ENCODE measurements around the gene RNF103. TPM values are rescaled to one million over a fixed set of nuclear protein-coding genes. Genes with fewer than 3 reads are reported as not detected.

RNF103 gene
- total and polyA plus RNA-seq, 3 donors from 2014 or later, result 48.2 to 59.7 (median 53.7) TPM

DNA sequence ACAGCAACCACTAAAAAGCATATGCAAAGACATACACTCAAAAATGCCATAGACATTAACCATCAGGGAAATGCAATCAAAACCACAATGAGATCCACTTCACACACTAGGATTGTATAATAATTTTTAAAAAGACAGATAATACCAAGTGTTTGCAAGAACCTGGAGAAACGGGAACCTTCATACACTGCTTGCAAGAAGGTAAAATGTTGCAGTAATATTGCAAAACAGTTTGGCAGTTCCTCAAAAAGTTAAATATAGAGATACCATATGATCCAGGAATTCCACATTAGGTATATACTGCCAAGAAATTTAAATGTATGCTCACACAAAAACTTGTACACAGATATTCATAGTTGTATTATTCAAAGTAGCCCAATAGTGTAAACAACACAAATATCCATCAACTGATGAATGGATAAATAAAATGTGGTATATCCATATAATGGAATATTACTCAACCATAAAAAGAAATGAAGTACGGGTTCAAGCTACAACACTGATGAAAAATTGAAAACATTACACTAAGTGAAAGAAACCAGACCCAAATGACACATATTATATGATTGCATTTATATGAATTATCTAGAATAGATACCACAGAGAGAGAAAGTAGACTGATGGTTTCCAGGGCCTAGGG lies 45.7 kb downstream of the RNF103 start:
- no peaks in the 10 kb centered on the region for H3K9me3 ChIP-seq
- H3K27ac ChIP-seq, result no peak overlapping the region
- H3K4me3 ChIP-seq, result no peak overlapping the region
- 83 to 86% methylated on average over 2 of the region's 2 CpGs for WGBS, 2 donors
- DNase-seq, result no peak
- H3K4me1 ChIP-seq, result no peaks in the 10 kb centered on the region
- H3K36me3 ChIP-seq (ENCODE audit: low read depth, missing control alignments), result no peaks in the 10 kb centered on the region
- H3K27me3 ChIP-seq, result no peaks in the 10 kb centered on the region
- TF ChIP-seq, protein P1, sequence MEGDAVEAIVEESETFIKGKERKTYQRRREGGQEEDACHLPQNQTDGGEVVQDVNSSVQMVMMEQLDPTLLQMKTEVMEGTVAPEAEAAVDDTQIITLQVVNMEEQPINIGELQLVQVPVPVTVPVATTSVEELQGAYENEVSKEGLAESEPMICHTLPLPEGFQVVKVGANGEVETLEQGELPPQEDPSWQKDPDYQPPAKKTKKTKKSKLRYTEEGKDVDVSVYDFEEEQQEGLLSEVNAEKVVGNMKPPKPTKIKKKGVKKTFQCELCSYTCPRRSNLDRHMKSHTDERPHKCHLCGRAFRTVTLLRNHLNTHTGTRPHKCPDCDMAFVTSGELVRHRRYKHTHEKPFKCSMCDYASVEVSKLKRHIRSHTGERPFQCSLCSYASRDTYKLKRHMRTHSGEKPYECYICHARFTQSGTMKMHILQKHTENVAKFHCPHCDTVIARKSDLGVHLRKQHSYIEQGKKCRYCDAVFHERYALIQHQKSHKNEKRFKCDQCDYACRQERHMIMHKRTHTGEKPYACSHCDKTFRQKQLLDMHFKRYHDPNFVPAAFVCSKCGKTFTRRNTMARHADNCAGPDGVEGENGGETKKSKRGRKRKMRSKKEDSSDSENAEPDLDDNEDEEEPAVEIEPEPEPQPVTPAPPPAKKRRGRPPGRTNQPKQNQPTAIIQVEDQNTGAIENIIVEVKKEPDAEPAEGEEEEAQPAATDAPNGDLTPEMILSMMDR (IDR thresholded peaks at IDR 0.05), result no peak
- TF ChIP-seq POLR2A (IDR thresholded peaks at IDR 0.05), result no peak
- intact Hi-C loops (cut with DNase I; ENCODE audit: low total_unique reads), result no loop called here

DNA sequence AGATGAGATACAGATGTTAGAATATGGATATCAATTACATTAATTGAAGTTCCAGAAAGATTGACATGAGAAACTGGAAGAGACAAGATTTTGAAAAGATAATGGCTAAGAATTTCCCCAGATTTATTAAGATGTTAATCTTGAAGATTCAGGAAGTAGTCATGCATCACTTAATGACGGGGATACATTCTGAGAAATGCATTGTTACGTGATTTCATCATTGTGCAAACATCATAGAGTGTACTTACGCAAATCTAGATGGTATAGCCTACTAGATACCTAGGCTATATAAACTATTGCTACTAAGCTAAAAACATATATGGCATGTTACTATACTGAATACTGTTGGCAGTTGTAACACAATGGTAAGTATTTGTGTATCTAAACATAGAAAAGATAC lies 53.6 kb downstream of the RNF103 start:
- intact Hi-C loops (cut with DNase I; ENCODE audit: low total_unique reads), result no loop called here
- Histone ChIP-seq H3K27me3 (no peaks in the 10 kb centered on the region), H3K36me3 (ENCODE audit: low read depth, missing control alignments) (no peaks in the 10 kb centered on the region), H3K4me3 (no peak overlapping the region), H3K4me1 (no peaks in the 10 kb centered on the region), H3K27ac (no peak overlapping the region), H3K9me3 (no peaks in the 10 kb centered on the region)
- no peak for TF ChIP-seq POLR2A (IDR thresholded peaks at IDR 0.05)
- TF ChIP-seq, protein P1 (IDR thresholded peaks at IDR 0.05), result no peak
- 91 to 92% methylated on average over 3 of the region's 3 CpGs for WGBS, 2 donors
- no peak for DNase-seq

DNA sequence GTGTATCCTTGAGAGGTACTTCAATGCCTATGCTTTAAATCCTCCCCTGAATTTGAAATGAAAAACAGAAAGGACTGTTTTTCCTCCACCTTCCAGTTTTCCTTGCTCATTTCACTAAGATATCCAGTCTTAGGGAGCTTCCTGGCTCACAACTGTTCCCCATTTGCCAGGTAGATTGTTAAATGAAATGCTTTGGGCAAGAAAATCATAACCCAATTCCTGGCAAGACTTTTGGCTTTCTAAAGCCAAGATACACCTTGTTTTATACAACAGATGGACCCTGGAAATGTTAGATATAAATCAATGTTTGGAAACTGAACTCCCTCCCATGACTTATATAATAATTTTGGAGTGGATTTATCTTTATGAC lies 56.9 kb downstream of the RNF103 start:
- TF ChIP-seq, protein P1 (IDR thresholded peaks at IDR 0.05), result no peak
- no peak for TF ChIP-seq POLR2A (IDR thresholded peaks at IDR 0.05)
- Histone ChIP-seq H3K36me3 (ENCODE audit: low read depth, missing control alignments) (no peaks in the 10 kb centered on the region), H3K4me3 (no peak overlapping the region), H3K9me3 (no peaks in the 10 kb centered on the region), H3K27me3 (no peaks in the 10 kb centered on the region), H3K27ac (no peak overlapping the region), H3K4me1 (peaks cover 4% of the 10 kb centered on the region)
- intact Hi-C loops (cut with DNase I; ENCODE audit: low total_unique reads), result no loop called here
- DNase-seq, result no peak

DNA sequence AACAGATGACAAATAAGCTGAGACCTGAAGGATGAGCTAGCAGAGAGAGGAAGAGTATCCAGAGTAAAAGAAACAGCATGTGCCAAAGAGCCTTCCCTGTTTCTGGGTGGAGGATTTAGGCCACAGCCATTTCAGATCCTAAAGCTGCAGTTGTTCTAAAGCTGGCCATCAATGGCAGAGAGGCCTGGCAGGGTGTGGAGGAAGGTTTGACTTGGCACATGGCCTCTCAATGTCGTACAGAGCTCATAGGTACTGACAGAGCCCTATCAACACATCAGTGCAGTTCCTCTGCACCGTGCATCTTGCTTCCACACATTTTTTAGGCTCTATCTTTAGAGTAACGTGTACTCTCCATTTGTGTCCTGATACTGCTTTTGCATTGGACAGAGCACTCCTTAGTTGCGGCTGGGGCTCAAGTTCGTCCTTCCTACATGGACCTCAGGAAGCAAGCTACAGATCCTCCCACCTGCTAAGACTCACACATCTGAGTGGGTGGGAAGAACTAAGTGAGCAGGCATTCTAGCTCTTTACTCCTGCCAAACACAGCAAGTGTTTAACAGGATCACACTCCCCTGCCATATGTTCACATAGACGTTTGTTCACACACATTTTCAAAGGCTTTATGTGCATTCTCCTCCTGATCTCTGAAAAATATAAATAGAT lies 57.4 kb downstream of the RNF103 start:
- 49 to 68% methylated on average over 6 of the region's 6 CpGs for WGBS, 2 donors

More for the DNA sequence above, 57.4 kb downstream of the RNF103 start:
- H3K36me3 ChIP-seq (ENCODE audit: low read depth, missing control alignments), result no peaks in the 10 kb centered on the region
- DNase-seq, result no peak
- intact Hi-C loops (cut with DNase I; ENCODE audit: low total_unique reads), result no loop called here
- H3K27ac ChIP-seq, result no peak overlapping the region
- TF ChIP-seq POLR2A (IDR thresholded peaks at IDR 0.05), result no peak
- TF ChIP-seq, protein P1 (IDR thresholded peaks at IDR 0.05), result no peak
- peaks cover 9% of the 10 kb centered on the region for H3K4me1 ChIP-seq
- no peaks in the 10 kb centered on the region for H3K9me3 ChIP-seq
- no peaks in the 10 kb centered on the region for H3K27me3 ChIP-seq
- H3K4me3 ChIP-seq, result no peak overlapping the region

Data from testis (tissue), 3 donors.